H1 (cell line): ENCODE data around the gene SOWAHC. TPM values are rescaled to one million over a fixed set of nuclear protein-coding genes. Genes with fewer than 3 reads are reported as not detected.

Experiments used
- ATF2 ChIP-seq: IDR thresholded peaks from 2 replicates; pipeline ENCODE4 v1.6.1; 2012; ENCODE audit warnings: low read length, inconsistent platforms
- polyA plus RNA-seq, 7 experiments: library from polyadenylated mRNA; depleted of rRNA in 3 of 7; stranded (reverse) in 5 of 7; unstranded in 2 of 7; fragments of >200 nt in 5 of 7; fragments of 200-250 nt in 2 of 7; gene quantifications; 1 replicate in 5 of 7; 2 replicates in 1 of 7; 4 replicates in 1 of 7; pipeline versions ENCODE4 v1.2.1 to v1.2.3, GENCODE V29; 2011 to 2013; ENCODE audit warnings: missing spikeins in 2 of 7, mixed read lengths in 2 of 7
- total RNA-seq: library from RNA; stranded (reverse); fragmentation: NEBNext Ultra II Directional; extraction: Animal tissue kit (Norgen Biotek cat#: 25700); gene quantifications from 2 replicates; pipeline ENCODE4 v1.2.1, GENCODE V29; 2021

SOWAHC gene
- total and polyA plus RNA-seq, 2 of the 8 experiments (the other 6 are each of a cell fraction or from before 2014, with no cell fraction given), result 3.1 to 17.8 TPM

- no peak for TF ChIP-seq ATF2
These were observed 9.6 kb upstream of the SOWAHC start (continued) for GRCh38 chr2:109604597-109604996.
